SK-N-MC (cell line): Measurements from ENCODE around the gene CPNE8.

ENCODE experiments used
- EZH2 ChIP-seq: fragments of 200-600 bp; sonication (generic); IDR thresholded peaks from one replicate; pipeline ENCODE4 v1.6.1; 2017; ENCODE audit warnings: antibody characterized with exemption
- FOXP2 ChIP-seq: optimal IDR thresholded peaks from 2 replicates; pipeline ENCODE3; 2011; ENCODE audit warnings: mild to moderate bottlenecking, moderate library complexity; ENCODE audit not compliant: insufficient read depth; ENCODE audit errors: extremely low read length, control extremely low read depth
- POLR2AphosphoS5 ChIP-seq: IDR thresholded peaks from 2 replicates; pipeline ENCODE4 v1.6.1; 2012; ENCODE audit warnings: mild to moderate bottlenecking, low read depth, low read length, borderline replicate concordance

DNA sequence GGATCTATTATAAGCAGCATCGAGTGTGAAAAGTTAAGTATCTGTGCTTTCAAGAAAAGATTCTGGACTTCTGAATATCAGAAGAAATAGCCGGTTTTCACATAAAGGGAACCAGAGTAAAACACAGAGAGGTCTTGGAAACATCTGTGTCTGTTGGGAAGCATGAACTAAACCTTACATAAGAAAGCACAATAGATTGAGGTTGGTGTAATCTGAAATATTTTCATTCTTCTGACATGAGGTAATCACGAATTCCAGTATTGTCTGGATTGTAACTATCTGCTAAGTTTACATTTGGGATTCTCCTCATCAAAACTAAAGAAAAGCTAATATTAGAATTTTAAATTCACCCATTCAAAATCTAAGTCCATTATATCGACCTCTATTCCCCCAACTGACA, 161.3 kb downstream of the CPNE8 start:
- TF ChIP-seq POLR2AphosphoS5 (no peak), EZH2 (no peak), FOXP2 (no peak)
